HCT116 (cell line): ENCODE measurements around the gene CABP2. TPM values are rescaled to one million over a fixed set of nuclear protein-coding genes. Genes with fewer than 3 reads are reported as not detected.

ENCODE experiments used
- ATAC-seq: fragments of 200-7000 bp; cut with Tn5 transposase; 2 replicates; pipeline ENCODE4 v1.9.1; 2020; ENCODE audit warnings: mild to moderate bottlenecking, moderate library complexity
- BruUV-seq: library from RNA; stranded (reverse); fragments of 400-500 nt; replicated peaks from 2 replicates; lab custom pipeline; 2021; lab: Mats Ljungman, UMichigan
- CTCF ChIA-PET: fragments of 300-600 bp; sonication (Branson Sonifier 250); formaldehyde crosslinking; loops from one replicate; lab custom pipeline; 2021; ENCODE audit warnings: antibody characterized with exemption; lab: Charles Lee
- POLR2A ChIA-PET: fragments of 300-600, 350-600 bp; sonication (Branson Sonifier 250); formaldehyde crosslinking; loops from one replicate; lab custom pipeline; 2021; ENCODE audit warnings: antibody characterized with exemption; lab: Charles Lee
- RAD21 ChIA-PET, 2 experiments: fragments of 300-600 bp; sonication (Branson Sonifier 250); formaldehyde crosslinking; loops; one replicate each; lab custom pipeline; 2023; ENCODE audit warnings: low total read pairs in 2 of 2; ENCODE audit not compliant: uncharacterized antibody in 2 of 2, unreplicated experiment in 2 of 2, low non-redundant PET in 1 of 2; lab: Charles Lee
- DNase-seq: peaks from one replicate; pipeline ENCODE4 v3.0.0-alpha.2; 2010; ENCODE audit warnings: low read depth, low spot score
- H2AFZ ChIP-seq: fragments of 200-600 bp; shearing (Covaris generic), sonication (generic); 2 replicates; pipeline ENCODE4 v1.6.1; 2017; ENCODE audit warnings: low read depth, mixed run types, mixed read lengths, antibody characterized with exemption, low read length; ENCODE audit not compliant: poor library complexity, severe bottlenecking
- H3K27ac ChIP-seq: 2 replicates; pipeline ENCODE4 v1.5.1; 2012; ENCODE audit warnings: low read depth, low read length
- H3K27me3 ChIP-seq: fragments of 200-600 bp; sonication (generic); 2 replicates; pipeline ENCODE4 v1.6.1; 2016; ENCODE audit warnings: mixed run types, low read length, mixed read lengths; ENCODE audit not compliant: insufficient read depth
- H3K36me3 ChIP-seq, 2 experiments: fragments of 200-500 bp in 1 of 2; fragments of 200-600 bp in 1 of 2; sonication (Bioruptor generic) in 1 of 2; sonication (generic) in 1 of 2; 2 replicates each; pipeline versions ENCODE4 v1.5.1 to v1.6.1; 2014 to 2016; ENCODE audit warnings: low read length in 2 of 2, inconsistent platforms in 1 of 2, mixed read lengths in 1 of 2, mixed run types in 1 of 2; ENCODE audit not compliant: insufficient read depth in 2 of 2, control insufficient read depth in 1 of 2
- H3K4me1 ChIP-seq, 2 experiments: fragments of 200-600 bp in 1 of 2; sonication (generic) in 1 of 2; 2 replicates each; pipeline versions ENCODE4 v1.5.1 to v1.6.1; 2012 to 2017; ENCODE audit warnings: low read length in 2 of 2, inconsistent platforms in 1 of 2, mild to moderate bottlenecking in 1 of 2, mixed read lengths in 1 of 2, mixed run types in 1 of 2, moderate library complexity in 1 of 2; ENCODE audit not compliant: insufficient read depth in 2 of 2, control insufficient read depth in 1 of 2
- H3K4me2 ChIP-seq: fragments of 200-600 bp; sonication (generic); 2 replicates; pipeline ENCODE4 v1.6.1; 2017; ENCODE audit warnings: mixed run types, low read length, mixed read lengths
- H3K4me3 ChIP-seq, 2 experiments: fragments of 200-600 bp in 1 of 2; sonication (generic) in 1 of 2; replicated peaks in 1 of 2; 2 replicates each; pipeline ENCODE4 v1.5.1; 2011 to 2016; ENCODE audit warnings: low read length in 2 of 2, control low read depth in 1 of 2, low read depth in 1 of 2, mild to moderate bottlenecking in 1 of 2, mixed read lengths in 1 of 2, mixed run types in 1 of 2
- H3K79me2 ChIP-seq: fragments of 200-600 bp; sonication (generic); 2 replicates; pipeline ENCODE4 v1.6.1; 2017; ENCODE audit warnings: mild to moderate bottlenecking, mixed run types, low read length, moderate library complexity, mixed read lengths; ENCODE audit not compliant: insufficient read depth
- H3K9ac ChIP-seq: fragments of 200-600 bp; sonication (generic); 2 replicates; pipeline ENCODE4 v1.6.1; 2016; ENCODE audit warnings: low read length, mixed read lengths
- H3K9me2 ChIP-seq: fragments of 200-600 bp; sonication (generic), shearing (Covaris generic); 2 replicates; pipeline ENCODE4 v1.6.1; 2017; ENCODE audit warnings: mixed run types, mild to moderate bottlenecking, moderate library complexity; ENCODE audit not compliant: insufficient read depth
- H3K9me3 ChIP-seq, 2 experiments: fragments of 200-500 bp in 1 of 2; fragments of 200-600 bp in 1 of 2; sonication (Bioruptor generic) in 1 of 2; sonication (generic) in 1 of 2; 2 replicates each; pipeline ENCODE4 v1.6.1; 2014 to 2017; ENCODE audit warnings: low read length in 2 of 2, mixed read lengths in 2 of 2, inconsistent platforms in 1 of 2, low read depth in 1 of 2, mild to moderate bottlenecking in 1 of 2, mixed run types in 1 of 2, moderate library complexity in 1 of 2; ENCODE audit not compliant: control insufficient read depth in 1 of 2, insufficient read depth in 1 of 2
- H4K20me1 ChIP-seq: fragments of 200-600 bp; sonication (generic), shearing (Covaris generic); 2 replicates; pipeline ENCODE4 v1.6.1; 2017; ENCODE audit warnings: mixed run types, mild to moderate bottlenecking, moderate library complexity; ENCODE audit not compliant: insufficient read depth
- CBX3 ChIP-seq: IDR thresholded peaks from 2 replicates; pipeline ENCODE4 v1.6.1; 2012; ENCODE audit warnings: low read depth
- CEBPB ChIP-seq: IDR thresholded peaks from 2 replicates; pipeline ENCODE4 v1.6.1; 2012; ENCODE audit warnings: low read depth
- EGR1 ChIP-seq: IDR thresholded peaks from 2 replicates; pipeline ENCODE4 v1.6.1; 2012; ENCODE audit warnings: low read depth
- ELF1 ChIP-seq: IDR thresholded peaks from 2 replicates; pipeline ENCODE4 v1.6.1; 2012; ENCODE audit warnings: low read depth, borderline replicate concordance
- EZH2 ChIP-seq: fragments of 200-600 bp; sonication (generic); IDR thresholded peaks from 2 replicates; pipeline ENCODE4 v1.6.1; 2017; ENCODE audit warnings: antibody characterized with exemption, mixed run types
- FOSL1 ChIP-seq: IDR thresholded peaks from 2 replicates; pipeline ENCODE4 v1.6.1; 2012; ENCODE audit warnings: low read depth
- JUND ChIP-seq: IDR thresholded peaks from 2 replicates; pipeline ENCODE4 v1.6.1; 2012
- MAX ChIP-seq: IDR thresholded peaks from 2 replicates; pipeline ENCODE4 v1.6.1; 2012
- POLR2A ChIP-seq: IDR thresholded peaks from 2 replicates; pipeline ENCODE4 v1.7.0; 2011; ENCODE audit warnings: borderline replicate concordance; ENCODE audit not compliant: insufficient read depth, insufficient read length; ENCODE audit errors: extremely low read depth
- POLR2AphosphoS5 ChIP-seq: IDR thresholded peaks from 2 replicates; pipeline ENCODE4 v1.6.1; 2011; ENCODE audit warnings: mild to moderate bottlenecking, low read depth, low read length, moderate library complexity
- RAD21 ChIP-seq: IDR thresholded peaks from 2 replicates; pipeline ENCODE4 v1.6.1; 2012; ENCODE audit warnings: low read depth, mild to moderate bottlenecking
- REST ChIP-seq: IDR thresholded peaks from 2 replicates; pipeline ENCODE4 v1.6.1; 2012; ENCODE audit warnings: low read depth
- SIN3A ChIP-seq: IDR thresholded peaks from 2 replicates; pipeline ENCODE4 v1.6.1; 2012; ENCODE audit warnings: low read depth
- SRF ChIP-seq: IDR thresholded peaks from 2 replicates; pipeline ENCODE4 v1.6.1; 2012; ENCODE audit warnings: low read depth
- TCF7L2 ChIP-seq: IDR thresholded peaks from 2 replicates; pipeline ENCODE4 v1.7.0; 2011; ENCODE audit warnings: borderline replicate concordance, inconsistent platforms; ENCODE audit not compliant: insufficient read depth, insufficient read length; ENCODE audit errors: extremely low read depth
- YY1 ChIP-seq: IDR thresholded peaks from 2 replicates; pipeline ENCODE4 v1.6.1; 2011; ENCODE audit warnings: low read length, low read depth, moderate library complexity, mild to moderate bottlenecking; ENCODE audit not compliant: insufficient replicate concordance; ENCODE audit errors: extremely low read depth
- ZFX ChIP-seq: fragments of 450-650 bp; IDR thresholded peaks from 2 replicates; pipeline ENCODE4 v1.6.1; 2017
- intact Hi-C: fragments of 100-400 bp; cut with micrococcal nuclease; formaldehyde crosslinking; loops from 2 replicates; pipeline ENCODE4 v1.10.0; 2022
- total RNA-seq: library from RNA; stranded (reverse); gene quantifications from one replicate; pipeline ENCODE4 v1.2.1, GENCODE V29; 2021; ENCODE audit not compliant: unreplicated experiment
- TF ChIP-seq, protein P1 (sequence below), 3 experiments: fragments of 200-600 bp in 1 of 3; sonication (generic) in 1 of 3; IDR thresholded peaks in 2 of 3; conservative IDR thresholded peaks in 1 of 3; 2 replicates each; pipeline ENCODE4 v1.5.1; 2012 to 2017; ENCODE audit warnings: low read depth in 2 of 3, low read length in 2 of 3, antibody characterized with exemption in 1 of 3, borderline replicate concordance in 1 of 3, control low read depth in 1 of 3, mild to moderate bottlenecking in 1 of 3, mixed read lengths in 1 of 3, mixed run types in 1 of 3, moderate library complexity in 1 of 3; ENCODE audit not compliant: insufficient read depth in 1 of 3
- TF ChIP-seq, protein P2 (sequence below): IDR thresholded peaks from 2 replicates; pipeline ENCODE4 v1.6.1; 2012

The CABP2 gene
- total RNA-seq, 1 experiment from 2014 or later: not detected

- ChIA-PET RAD21 (no interaction called here), POLR2A (no interaction called here), CTCF (no interaction called here)
- peak overlapping the region; percentile 95 for H3K9ac ChIP-seq
- no peaks in the 10 kb centered on the region for H3K9me2 ChIP-seq
- peaks cover 27 to 39% of the 10 kb centered on the region in 2 experiments for H3K4me1 ChIP-seq
- intact Hi-C loops: loop anchor here (5.0 kb wide), 1 partner anchor 81 kb away; the partner anchor contains the start of gene RPS6KB2
- peaks cover 20% of the 10 kb centered on the region for H3K79me2 ChIP-seq
- H3K4me2 ChIP-seq: peak overlapping the region; percentile 88
- H3K36me3 ChIP-seq: no peaks in the 10 kb centered on the region
- H3K4me3 ChIP-seq: peak overlapping the region; percentile 71 to 72
- H4K20me1 ChIP-seq: no peaks in the 10 kb centered on the region
- ATAC-seq (peak; percentile 41), DNase-seq (peak; percentile 90)
- H2AFZ ChIP-seq: peak overlapping the region; percentile 22
- peak; percentile 38 for TF ChIP-seq TCF7L2
- TF ChIP-seq MAX: no peak
- no peak for TF ChIP-seq EZH2
- no peak for TF ChIP-seq CEBPB
- TF ChIP-seq POLR2AphosphoS5: no peak; the same call in 1 of the 2 replicates
- no peak for TF ChIP-seq FOSL1
- TF ChIP-seq CBX3: no peak
- no peak for TF ChIP-seq SRF
- peak; percentile 5 for TF ChIP-seq POLR2A
- TF ChIP-seq ELF1: no peak
- no peak for TF ChIP-seq YY1
- TF ChIP-seq EGR1: no peak
- no peak for TF ChIP-seq SIN3A
- TF ChIP-seq ZFX: peak; percentile 22; the same call in 1 of the 2 replicates
- no peak for TF ChIP-seq REST
- no peak for TF ChIP-seq JUND
- TF ChIP-seq, protein P1, sequence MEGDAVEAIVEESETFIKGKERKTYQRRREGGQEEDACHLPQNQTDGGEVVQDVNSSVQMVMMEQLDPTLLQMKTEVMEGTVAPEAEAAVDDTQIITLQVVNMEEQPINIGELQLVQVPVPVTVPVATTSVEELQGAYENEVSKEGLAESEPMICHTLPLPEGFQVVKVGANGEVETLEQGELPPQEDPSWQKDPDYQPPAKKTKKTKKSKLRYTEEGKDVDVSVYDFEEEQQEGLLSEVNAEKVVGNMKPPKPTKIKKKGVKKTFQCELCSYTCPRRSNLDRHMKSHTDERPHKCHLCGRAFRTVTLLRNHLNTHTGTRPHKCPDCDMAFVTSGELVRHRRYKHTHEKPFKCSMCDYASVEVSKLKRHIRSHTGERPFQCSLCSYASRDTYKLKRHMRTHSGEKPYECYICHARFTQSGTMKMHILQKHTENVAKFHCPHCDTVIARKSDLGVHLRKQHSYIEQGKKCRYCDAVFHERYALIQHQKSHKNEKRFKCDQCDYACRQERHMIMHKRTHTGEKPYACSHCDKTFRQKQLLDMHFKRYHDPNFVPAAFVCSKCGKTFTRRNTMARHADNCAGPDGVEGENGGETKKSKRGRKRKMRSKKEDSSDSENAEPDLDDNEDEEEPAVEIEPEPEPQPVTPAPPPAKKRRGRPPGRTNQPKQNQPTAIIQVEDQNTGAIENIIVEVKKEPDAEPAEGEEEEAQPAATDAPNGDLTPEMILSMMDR (IDR thresholded peaks at IDR 0.05 in 2 of 3, conservative IDR thresholded peaks at IDR 0.05 in 1 of 3; ENCODE audit: borderline replicate concordance in 1 of 3, insufficient read depth in 1 of 3, low read depth in 2 of 3, low read length in 2 of 3): no peak
- TF ChIP-seq RAD21: no peak
- TF ChIP-seq, protein P2, sequence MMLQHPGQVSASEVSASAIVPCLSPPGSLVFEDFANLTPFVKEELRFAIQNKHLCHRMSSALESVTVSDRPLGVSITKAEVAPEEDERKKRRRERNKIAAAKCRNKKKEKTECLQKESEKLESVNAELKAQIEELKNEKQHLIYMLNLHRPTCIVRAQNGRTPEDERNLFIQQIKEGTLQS: no peak
- no peaks in the 10 kb centered on the region for H3K9me3 ChIP-seq
- peak overlapping the region; percentile 81 for H3K27ac ChIP-seq
- H3K27me3 ChIP-seq: no peaks in the 10 kb centered on the region
- no TSS peak for BruUV-seq
These were observed 14.6 kb downstream of the CABP2 start for GRCh38 chr11:67508486-67509121.
